K562 (cell line): ENCODE measurements around the gene KIFC3. TPM values are rescaled to one million over a fixed set of nuclear protein-coding genes. Genes with fewer than 3 reads are reported as not detected.

Experiments
- ATAC-seq: fragments of 200-7000 bp; cut with Tn5 transposase; 3 replicates; pipeline ENCODE4 v1.9.1; 2020; ENCODE audit warnings: moderate library complexity
- BruUV-seq: library from RNA; stranded (reverse); fragments of 400-500 nt; replicated peaks from 2 replicates; lab custom pipeline; 2021; lab: Mats Ljungman, UMichigan
- CTCF ChIA-PET: fragments of 300-600 bp; formaldehyde crosslinking; extraction: SDS; loops from one replicate; lab custom pipeline; 2021; ENCODE audit warnings: low intra/inter-chr PET ratio; lab: Yijun Ruan, JAX
- POLR2A ChIA-PET: fragments of 300-600, 350-650 bp; sonication (Branson Sonifier 250); formaldehyde crosslinking; extraction: SDS; loops from one replicate; lab custom pipeline; 2021; ENCODE audit warnings: antibody characterized with exemption, inconsistent platforms; lab: Yijun Ruan, JAX
- DNase-seq, 4 experiments: peaks; one replicate each; pipeline versions ENCODE4 v3.0.0 to v3.0.0-alpha.2; 2011 to 2018; ENCODE audit warnings: low spot score in 3 of 4, mixed read lengths in 3 of 4; ENCODE audit errors: extremely low read depth in 1 of 4
- FAIRE-seq: peaks from 2 replicates; lab custom pipeline; 2011; peaks lifted over from hg19 to GRCh38; lab: Jason Lieb, UNC
- H2AFZ ChIP-seq: 2 replicates; pipeline ENCODE4 v1.6.0; 2011; ENCODE audit warnings: low read depth, low read length, control low read depth, inconsistent platforms
- H3K27ac ChIP-seq: fragments of 200-600 bp; 3 replicates; pipeline ENCODE4 v1.8.0; 2011; ENCODE audit warnings: low read depth, mild to moderate bottlenecking, control low read depth, inconsistent platforms, low read length, moderate library complexity, mixed read lengths; ENCODE audit errors: extremely low read depth
- H3K27me3 ChIP-seq, 2 experiments: fragments of 300-600 bp in 1 of 2; 2 replicates in 1 of 2; 3 replicates in 1 of 2; pipeline versions ENCODE4 v1.6.0 to v1.8.0; 2011; ENCODE audit warnings: inconsistent platforms in 2 of 2, low read length in 2 of 2, mild to moderate bottlenecking in 1 of 2, mixed read lengths in 1 of 2, moderate library complexity in 1 of 2; ENCODE audit not compliant: control insufficient read depth in 2 of 2, insufficient read depth in 2 of 2
- H3K36me3 ChIP-seq: fragments of 300-600 bp; 3 replicates; pipeline ENCODE4 v1.8.0; 2011; ENCODE audit warnings: mild to moderate bottlenecking, low read length, inconsistent platforms; ENCODE audit not compliant: control insufficient read depth, insufficient read depth
- H3K4me1 ChIP-seq, 2 experiments: fragments of 200-600 bp in 1 of 2; replicated peaks in 1 of 2; 2 replicates in 1 of 2; 3 replicates in 1 of 2; pipeline versions ENCODE4 v1.5.1 to v1.8.0; 2011; ENCODE audit warnings: inconsistent platforms in 2 of 2, low read length in 2 of 2, mild to moderate bottlenecking in 1 of 2, mixed read lengths in 1 of 2, moderate library complexity in 1 of 2; ENCODE audit not compliant: control insufficient read depth in 2 of 2, insufficient read depth in 2 of 2
- H3K4me2 ChIP-seq: 2 replicates; pipeline ENCODE4 v1.6.1; 2011; ENCODE audit warnings: low read length, control low read depth, inconsistent platforms, mixed read lengths; ENCODE audit not compliant: insufficient read depth
- H3K4me3 ChIP-seq: fragments of 200-600 bp; sonication (generic), shearing (Covaris generic); 2 replicates; pipeline ENCODE4 v1.5.1; 2016; ENCODE audit warnings: control low read depth, inconsistent platforms
- H3K79me2 ChIP-seq: fragments of 200-600 bp; 3 replicates; pipeline ENCODE4 v1.8.0; 2011; ENCODE audit warnings: low read length, inconsistent platforms; ENCODE audit not compliant: control insufficient read depth, insufficient read depth
- H3K9ac ChIP-seq, 2 experiments: 2 replicates each; pipeline versions ENCODE4 v1.6.0 to v1.6.1; 2011; ENCODE audit warnings: low read depth in 2 of 2, low read length in 2 of 2, control low read depth in 1 of 2, inconsistent platforms in 1 of 2, mild to moderate bottlenecking in 1 of 2, mixed read lengths in 1 of 2; ENCODE audit not compliant: insufficient read depth in 1 of 2
- H3K9me1 ChIP-seq: one replicate; pipeline ENCODE4 v1.6.0; 2011; ENCODE audit warnings: inconsistent platforms, mild to moderate bottlenecking, low read length, moderate library complexity; ENCODE audit not compliant: control insufficient read depth, insufficient read depth
- H3K9me3 ChIP-seq: replicated peaks from 2 replicates; pipeline ENCODE4 v1.5.1; 2011; ENCODE audit warnings: low read depth, low read length, inconsistent platforms; ENCODE audit not compliant: control insufficient read depth, insufficient read depth
- H4K20me1 ChIP-seq: replicated peaks from 2 replicates; pipeline ENCODE4 v1.6.1; 2011; ENCODE audit warnings: low read length, inconsistent platforms, mixed read lengths; ENCODE audit not compliant: control insufficient read depth, insufficient read depth
- BCL6 ChIP-seq: fragments of 250-450 bp; sonication (Bioruptor Pico); IDR thresholded peaks from 2 replicates; pipeline ENCODE4 v1.4.0; 2020
- PML ChIP-seq: IDR thresholded peaks from 2 replicates; pipeline ENCODE4 v1.6.1; 2012; ENCODE audit warnings: low read length, inconsistent platforms
- POLR2G ChIP-seq: fragments of 200-400 bp; formaldehyde crosslinking; IDR thresholded peaks from 2 replicates; pipeline ENCODE4 v1.6.1; 2017; ENCODE audit warnings: low read depth, mild to moderate bottlenecking, antibody characterized with exemption, low read length, moderate library complexity
- SUPT5H ChIP-seq: fragments of 450-650 bp; IDR thresholded peaks from 2 replicates; pipeline ENCODE4 v1.6.1; 2016
- ZBTB12 ChIP-seq: fragments of 250-450 bp; sonication (Bioruptor Pico); IDR thresholded peaks from 2 replicates; pipeline ENCODE4 v1.4.0; 2020
- WGBS: fragments of 100-300 bp; shearing (Covaris generic); methylation state at CpG from one replicate; pipeline ENCODE4 v1.1.6; 2016; ENCODE audit warnings: low coverage, mixed read lengths; ENCODE audit not compliant: insufficient coverage; ENCODE audit errors: missing lambda C conversion rate; 5-methylcytosine and 5-hydroxymethylcytosine counted together
- in situ Hi-C: fragments of 300-500 bp; cut with MboI; formaldehyde crosslinking; loops from 4 replicates; pipeline ENCODE4 v1.15.0; 2018; ENCODE audit warnings: inconsistent platforms, mixed read lengths
- intact Hi-C: fragments of 100-400 bp; cut with micrococcal nuclease; formaldehyde crosslinking; loops from 2 replicates; pipeline ENCODE4 v1.14.2; 2022
- polyA plus RNA-seq, 8 experiments: library from polyadenylated mRNA; depleted of rRNA in 4 of 8; stranded (reverse) in 5 of 8; unstranded in 3 of 8; fragments of >200 nt; fragmentation: Nextera tagmentation in 2 of 8; fragmentation: Illumina TruSeq in 1 of 8; extraction: Ambion mirVana in 2 of 8; extraction: Trizol in 1 of 8; gene quantifications; 2 replicates each; pipeline versions ENCODE4 v1.2.1 to v1.2.3, GENCODE V29; 2011 to 2014; ENCODE audit warnings: inconsistent platforms in 1 of 8, missing spikeins in 1 of 8
- total RNA-seq, 7 experiments: library from RNA; depleted of rRNA in 6 of 7; stranded (reverse); fragments of >200 nt in 6 of 7; fragmentation: Illumina TruSeq in 2 of 7; extraction: Trizol in 2 of 7; gene quantifications; 2 replicates each; pipeline versions ENCODE4 v1.2.1 to v1.2.3, GENCODE V29; 2011 to 2021; ENCODE audit warnings: low replicate concordance in 1 of 7

Gene KIFC3
- total and polyA plus RNA-seq, 9 of the 15 experiments (the other 6 are each of a cell fraction or from before 2014, with no cell fraction given) = 0.23 to 105 (median 26.2) TPM

- intact Hi-C loops = no loop called here
- CTCF ChIA-PET = no interaction called here
These were observed 13.3 kb downstream of the KIFC3 start for GRCh38 chr16:57788951-57789350.

More at GRCh38 chr16:57788951-57789350, 13.3 kb downstream of the KIFC3 start:
- 90% methylated on average over 12 of the region's 12 CpGs for WGBS
- no peaks in the 10 kb centered on the region for H3K9me3 ChIP-seq
- H3K4me2 ChIP-seq = no peak overlapping the region
- no peak for TF ChIP-seq BCL6 (CRISPR knock-in tag)
- no peak for TF ChIP-seq SUPT5H
- no peak for TF ChIP-seq PML
- TF ChIP-seq POLR2G = peak; percentile 51; the same call in 1 of the 2 replicates
- no peak for TF ChIP-seq ZBTB12
- TF ChIP-seq, all 486 proteins: peak for 1
- in situ Hi-C loops = no loop called here
- Histone ChIP-seq H3K27ac (no peak overlapping the region), H3K9me1 (no peaks in the 10 kb centered on the region), H2AFZ (no peak overlapping the region), H3K4me1 (peaks cover 0 to 23% of the 10 kb centered on the region in 2 experiments; a peak in 1 of 5 replicates), H3K4me3 (no peak overlapping the region), H3K27me3 (no peaks in the 10 kb centered on the region), H3K36me3 (peaks cover 77% of the 10 kb centered on the region; the same call in 2 of the 3 replicates), H3K9ac (peak overlapping the region in 1 of 2 experiments; percentile 23; a peak in 1 of 4 replicates), H3K79me2 (no peaks in the 10 kb centered on the region), H4K20me1 (no peaks in the 10 kb centered on the region)
- FAIRE-seq (no peak), DNase-seq (no peak), ATAC-seq (no peak)
- POLR2A ChIA-PET = interaction anchor here (0.7 to 4.3 kb wide), 2 partner anchors 11 to 14 kb away, joined by 3 to 20 read pairs; partner anchors contain the start of gene KIFC3
- no TSS peak for BruUV-seq
